Fibroblast of skin of left quadriceps (primary cell): ENCODE measurements around the gene TMEM30B.

Experiments used
- DNase-seq, 2 experiments: peaks; one replicate each; pipeline ENCODE4 v3.0.0-alpha.2; 2013; ENCODE audit warnings: low read depth in 2 of 2

Gene TMEM30B

DNA sequence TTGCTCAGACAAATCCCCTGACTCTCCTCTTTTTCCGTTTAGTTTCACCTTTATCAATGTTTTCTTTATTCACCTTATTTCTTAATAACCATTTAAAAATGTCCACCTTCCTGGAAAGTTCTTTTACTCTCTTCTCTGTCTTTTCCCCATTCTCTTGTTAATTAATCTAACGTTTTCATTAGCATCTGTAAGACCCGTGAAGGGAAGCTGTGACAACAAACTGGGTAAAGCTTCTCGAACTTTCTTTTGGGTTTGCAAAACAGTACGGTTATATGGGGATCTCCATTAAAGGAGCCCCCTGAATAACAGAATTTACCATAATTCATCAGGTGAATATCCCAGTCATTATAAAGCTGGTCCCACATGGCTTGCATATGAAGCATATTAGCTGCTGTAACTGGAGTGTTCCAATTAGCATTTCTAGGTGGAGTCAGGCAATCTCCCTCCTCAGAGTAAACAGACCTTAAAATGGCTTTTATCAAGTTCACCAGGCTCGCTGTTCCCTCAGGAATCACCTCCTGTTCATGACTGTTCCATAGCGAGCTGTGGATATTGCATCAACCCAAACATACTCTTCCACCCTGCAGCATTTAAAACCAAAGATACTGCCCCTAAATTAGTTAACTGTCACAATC, 42.4 kb downstream of the TMEM30B start:
- DNase-seq: no peak

- DNase-seq: no peak
These were observed 46.8 kb downstream of the TMEM30B start for GRCh38 chr14:61234215-61234916.

DNA sequence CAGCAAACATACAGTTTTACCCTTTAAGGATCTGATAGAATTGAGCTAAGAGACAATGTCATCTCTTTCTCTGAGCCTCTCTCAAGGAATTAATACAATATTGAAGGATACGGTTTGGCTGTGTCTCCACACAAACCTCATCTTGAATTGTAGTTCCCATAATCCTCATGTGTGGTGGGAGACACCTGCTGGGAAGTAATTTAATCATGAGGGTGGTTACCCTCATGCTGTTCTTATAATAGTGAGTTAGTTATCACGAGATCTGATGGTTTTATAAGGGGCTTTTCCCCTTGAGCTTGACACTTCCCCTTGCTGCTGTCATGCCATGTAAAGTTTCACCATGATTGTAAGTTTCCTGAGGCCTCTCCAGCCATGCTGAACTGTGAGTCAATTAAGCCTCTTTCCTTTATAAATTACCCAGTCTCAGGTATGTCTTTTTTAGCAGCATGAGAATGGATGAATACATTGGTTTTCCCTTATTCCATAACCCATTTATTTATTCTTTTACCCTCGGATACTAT, 47.6 kb downstream of the TMEM30B start:
- DNase-seq: no peak

- no peak for DNase-seq
These were observed 49.3 kb downstream of the TMEM30B start for GRCh38 chr14:61231810-61232209.

DNA sequence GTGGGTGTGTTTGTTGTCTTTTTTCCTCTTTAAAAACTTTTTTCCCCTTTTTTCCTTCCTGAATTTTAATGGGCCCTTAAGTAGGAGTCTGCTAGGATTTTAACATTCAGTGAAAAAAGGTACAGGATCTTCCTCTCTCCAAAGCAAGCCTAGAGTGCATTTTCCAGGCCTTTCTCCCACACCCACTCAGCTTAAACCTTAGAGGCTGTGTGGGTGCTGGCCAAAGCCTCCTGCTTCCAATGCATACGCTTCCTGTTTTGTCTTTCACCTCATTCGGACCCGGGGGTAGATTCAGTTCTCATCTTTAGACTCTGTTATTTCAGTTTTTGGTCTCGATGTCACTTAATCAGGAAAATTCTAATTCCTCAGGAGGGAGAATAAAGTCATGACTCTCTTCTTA, 51.2 kb downstream of the TMEM30B start:
- no peak for DNase-seq

DNA sequence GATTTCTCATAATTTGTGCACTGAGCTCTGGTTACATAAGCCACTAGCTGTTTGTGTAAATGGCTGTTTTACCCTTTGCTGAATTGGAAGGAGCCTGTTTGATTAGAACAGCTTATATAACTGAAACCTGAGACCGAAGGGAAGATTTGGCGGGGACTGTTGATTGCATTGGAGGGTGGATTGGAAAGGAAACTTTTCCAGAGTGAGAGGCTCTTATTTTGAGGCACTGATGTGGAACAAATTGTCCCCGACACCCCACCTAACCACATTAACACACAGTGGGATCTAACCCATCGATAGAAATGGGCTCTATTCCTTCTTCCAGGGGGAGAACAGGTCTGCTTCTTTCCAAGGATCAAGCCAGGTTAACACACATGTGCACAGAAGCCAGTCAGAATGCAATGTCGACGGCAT, 51.7 kb downstream of the TMEM30B start:
- no peak for DNase-seq

GRCh38 chr14:61227884-61228591, 53.1 kb downstream of the TMEM30B start:
- DNase-seq: no peak
